Bronchial epithelial cell (primary cell): ENCODE results near the gene DBN1. TPM values are rescaled to one million over a fixed set of nuclear protein-coding genes. Genes with fewer than 3 reads are reported as not detected.

Experiments
- DNase-seq: peaks from one replicate; pipeline ENCODE4 v3.0.0-alpha.2; 2010; ENCODE audit warnings: low read depth
- FAIRE-seq: peaks from 2 replicates; lab custom pipeline; 2011; peaks lifted over from hg19 to GRCh38; lab: Jason Lieb, UNC
- H3K27me3 ChIP-seq: 2 replicates; pipeline ENCODE4 v1.5.1; 2011; ENCODE audit warnings: low read length; ENCODE audit not compliant: control insufficient read depth, insufficient read depth
- H3K36me3 ChIP-seq: 2 replicates; pipeline ENCODE4 v1.5.1; 2011; ENCODE audit warnings: low read length; ENCODE audit not compliant: control insufficient read depth, insufficient read depth
- H3K4me3 ChIP-seq: 2 replicates; pipeline ENCODE4 v1.5.1; 2011; ENCODE audit warnings: mild to moderate bottlenecking, low read depth, low read length, control low read depth
- CTCF ChIP-seq: IDR thresholded peaks from 2 replicates; pipeline ENCODE4 v1.5.1; 2011; ENCODE audit warnings: mild to moderate bottlenecking, moderate library complexity, low read length, control low read depth, inconsistent platforms; ENCODE audit not compliant: insufficient read depth, severe bottlenecking
- total RNA-seq: library from RNA; depleted of rRNA; stranded (reverse); fragments of >200 nt; gene quantifications from 2 replicates; pipeline ENCODE4 v1.2.1, GENCODE V29; 2014

DBN1 gene
- total RNA-seq, 1 donor from 2014 or later, result 58.7 TPM

- no peak for DNase-seq
- Histone ChIP-seq H3K27me3 (no peaks in the 10 kb centered on the region), H3K36me3 (peaks cover 23% of the 10 kb centered on the region), H3K4me3 (no peak overlapping the region)
- no peak for TF ChIP-seq CTCF
- FAIRE-seq, result no peak
Observed at GRCh38 chr5:177508221-177508611, 34.8 kb upstream of the DBN1 start.

- Histone ChIP-seq H3K27me3 (no peaks in the 10 kb centered on the region), H3K4me3 (no peak overlapping the region), H3K36me3 (peaks cover 19% of the 10 kb centered on the region)
- DNase-seq (no peak), FAIRE-seq (peak; percentile 58)
- TF ChIP-seq CTCF, result no peak
Observed at GRCh38 chr5:177507596-177508220, 34.3 kb upstream of the DBN1 start.

- DNase-seq (no peak), FAIRE-seq (no peak)
- peaks cover 14% of the 10 kb centered on the region for H3K36me3 ChIP-seq
- TF ChIP-seq CTCF, result peak; percentile 19
- no peak overlapping the region for H3K4me3 ChIP-seq
- no peaks in the 10 kb centered on the region for H3K27me3 ChIP-seq
Observed at GRCh38 chr5:177507165-177507564, 33.7 kb upstream of the DBN1 start.

- no peak for TF ChIP-seq CTCF
Observed at GRCh38 chr5:177505075-177505474, 31.6 kb upstream of the DBN1 start.

GRCh38 chr5:177504086-177505056 is 30.9 kb upstream of the DBN1 start:
- DNase-seq (no peak), FAIRE-seq (no peak)
- Histone ChIP-seq H3K36me3 (no peaks in the 10 kb centered on the region), H3K4me3 (no peak overlapping the region), H3K27me3 (no peaks in the 10 kb centered on the region)
- TF ChIP-seq CTCF, result no peak

More at GRCh38 chr5:177505075-177505474, 31.6 kb upstream of the DBN1 start:
- DNase-seq (no peak), FAIRE-seq (no peak)
- Histone ChIP-seq H3K4me3 (no peak overlapping the region), H3K27me3 (no peaks in the 10 kb centered on the region), H3K36me3 (no peaks in the 10 kb centered on the region)
